ENCODE results near the gene ZC3H15.

DNA sequence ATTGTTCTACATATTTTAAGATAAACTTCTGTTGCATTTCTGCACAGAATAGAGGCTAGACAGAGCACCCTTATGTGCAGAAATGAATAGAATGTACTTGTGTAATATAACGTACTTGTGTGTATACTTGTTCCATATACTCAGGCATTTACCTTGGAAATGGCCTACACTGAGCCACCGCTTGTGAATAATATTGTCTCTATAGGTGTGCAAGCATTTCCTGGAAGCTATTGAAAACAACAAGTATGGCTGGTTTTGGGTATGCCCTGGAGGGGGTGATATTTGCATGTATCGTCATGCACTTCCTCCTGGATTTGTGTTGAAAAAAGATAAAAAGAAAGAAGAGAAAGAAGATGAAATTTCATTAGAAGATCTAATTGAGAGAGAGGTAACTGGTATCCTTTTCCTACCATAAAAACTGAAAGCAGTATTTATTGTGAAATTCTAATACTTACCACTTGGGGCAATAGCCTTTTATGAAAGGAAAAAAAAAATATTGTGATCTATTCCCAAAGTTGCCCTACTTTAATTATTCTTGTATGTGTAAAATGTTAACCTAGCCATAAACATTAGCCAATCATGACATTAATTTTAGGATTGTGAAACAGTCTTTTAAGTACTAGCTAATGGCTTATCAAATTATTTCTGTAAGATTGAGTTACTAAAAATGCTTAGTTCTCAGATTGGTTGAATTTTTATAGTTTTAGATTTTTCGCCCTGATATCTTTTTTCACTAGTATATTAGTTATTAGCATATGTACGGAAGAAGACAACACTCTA, 18.0 kb downstream of the ZC3H15 start:
- TF ChIP-seq, protein P1, sequence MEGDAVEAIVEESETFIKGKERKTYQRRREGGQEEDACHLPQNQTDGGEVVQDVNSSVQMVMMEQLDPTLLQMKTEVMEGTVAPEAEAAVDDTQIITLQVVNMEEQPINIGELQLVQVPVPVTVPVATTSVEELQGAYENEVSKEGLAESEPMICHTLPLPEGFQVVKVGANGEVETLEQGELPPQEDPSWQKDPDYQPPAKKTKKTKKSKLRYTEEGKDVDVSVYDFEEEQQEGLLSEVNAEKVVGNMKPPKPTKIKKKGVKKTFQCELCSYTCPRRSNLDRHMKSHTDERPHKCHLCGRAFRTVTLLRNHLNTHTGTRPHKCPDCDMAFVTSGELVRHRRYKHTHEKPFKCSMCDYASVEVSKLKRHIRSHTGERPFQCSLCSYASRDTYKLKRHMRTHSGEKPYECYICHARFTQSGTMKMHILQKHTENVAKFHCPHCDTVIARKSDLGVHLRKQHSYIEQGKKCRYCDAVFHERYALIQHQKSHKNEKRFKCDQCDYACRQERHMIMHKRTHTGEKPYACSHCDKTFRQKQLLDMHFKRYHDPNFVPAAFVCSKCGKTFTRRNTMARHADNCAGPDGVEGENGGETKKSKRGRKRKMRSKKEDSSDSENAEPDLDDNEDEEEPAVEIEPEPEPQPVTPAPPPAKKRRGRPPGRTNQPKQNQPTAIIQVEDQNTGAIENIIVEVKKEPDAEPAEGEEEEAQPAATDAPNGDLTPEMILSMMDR (IDR thresholded peaks at IDR 0.05; ENCODE audit: low read depth, low read length, poor library complexity, severe bottlenecking) = peak; percentile 59
- no peak for TF ChIP-seq EZH2phosphoT487 (IDR thresholded peaks at IDR 0.05; ENCODE audit: borderline replicate concordance, low read length)
